Measurements from ENCODE around the gene NGDN.

Gene NGDN

DNA sequence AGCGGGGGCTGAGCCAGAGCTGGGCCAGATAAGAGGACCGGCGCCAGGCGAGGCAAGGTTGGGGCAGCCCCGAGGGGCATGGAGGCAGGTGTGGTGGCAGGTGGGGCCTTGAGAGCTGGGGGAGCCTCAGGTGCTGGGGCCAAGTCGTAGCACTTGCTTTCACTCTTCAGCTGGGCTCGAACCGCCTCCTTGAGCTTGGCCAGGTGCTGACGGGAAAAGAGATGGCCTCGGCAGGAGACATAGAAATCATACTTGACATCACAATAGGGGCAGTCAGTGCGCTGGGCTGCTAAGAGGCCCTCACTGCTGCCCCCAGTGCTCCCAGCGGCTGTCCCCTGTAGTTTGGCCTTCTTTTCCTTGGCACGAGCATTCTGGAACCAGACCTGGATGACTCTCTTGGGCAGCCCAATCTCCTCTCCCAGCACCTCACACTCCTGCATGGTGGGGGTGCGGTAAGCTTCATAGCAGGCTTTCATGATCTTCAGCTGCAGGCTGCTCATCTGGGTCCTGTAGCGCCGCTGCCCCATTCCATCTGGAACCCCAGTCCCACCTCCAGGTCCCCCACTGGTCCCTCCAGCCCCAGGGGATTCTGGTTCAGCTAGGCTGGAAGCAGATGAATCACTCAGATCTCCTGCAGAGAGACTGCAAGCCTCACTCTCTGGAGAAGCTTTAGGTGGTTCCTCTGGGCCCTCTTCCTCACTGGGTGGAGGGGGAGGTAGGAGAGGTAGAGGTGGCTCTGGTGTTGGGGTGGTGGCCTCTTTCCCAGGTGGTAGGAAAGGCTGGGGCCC lies 53.9 kb downstream of the NGDN start:
- no peak for DNase-seq

- no peak for DNase-seq
Measured at GRCh38 chr14:23524954-23525353, 55.5 kb downstream of the NGDN start.

DNA sequence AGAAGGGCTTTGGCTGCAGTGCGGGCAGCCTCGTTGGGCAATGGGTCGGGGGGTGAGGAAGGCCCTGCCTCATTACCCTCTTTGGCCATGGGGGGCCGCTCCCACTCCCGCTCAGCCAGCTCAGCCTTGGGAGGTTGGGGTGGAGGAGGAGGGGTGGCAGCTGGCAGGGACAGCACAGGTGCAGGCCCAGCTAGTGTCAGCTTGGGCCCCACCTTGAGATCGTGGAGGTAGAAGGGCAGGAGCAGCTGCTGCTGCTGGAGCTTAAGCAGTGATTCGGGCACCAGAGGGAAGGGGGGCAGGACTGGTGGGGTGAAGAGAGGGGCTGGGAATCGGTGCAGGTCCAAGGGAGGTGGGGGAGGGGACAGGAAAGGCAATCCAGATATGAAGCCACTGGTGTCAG lies 56.1 kb downstream of the NGDN start:
- DNase-seq, result no peak
